ENCODE data around the gene TNIP1. TPM values are rescaled to one million over a fixed set of nuclear protein-coding genes. Genes with fewer than 3 reads are reported as not detected.
A peak's percentile ranks its signal among the peaks of the same experiment; 100 is the strongest.

Gene TNIP1
- total RNA-seq, 4 donors from 2014 or later, result 112 to 228 (median 188) TPM

DNA sequence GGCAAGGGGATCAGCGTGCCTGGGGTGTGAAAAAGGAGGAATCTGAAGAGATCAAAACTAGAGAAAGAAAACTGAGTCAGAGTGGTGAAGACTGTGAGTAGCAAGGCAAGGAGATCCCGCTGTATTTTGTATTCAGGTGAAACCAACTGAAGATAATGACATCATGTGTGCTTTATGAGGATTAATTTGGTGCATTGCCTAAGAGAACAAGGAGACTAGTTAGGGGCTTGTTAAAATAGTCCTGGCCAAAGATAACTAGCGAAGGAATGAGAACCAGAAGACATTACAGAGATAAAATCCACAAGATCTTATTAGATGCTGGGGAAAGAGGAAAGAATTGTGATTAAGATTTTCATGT lies 77.4 kb downstream of the TNIP1 start:
- DNase-seq, result no peak
- Histone ChIP-seq H3K36me3 (no peaks in the 10 kb centered on the region), H3K4me3 (no peak overlapping the region), H3K27me3 (no peaks in the 10 kb centered on the region), H3K4me1 (peaks cover 39 to 44% of the 10 kb centered on the region in 2 donors), H3K27ac (peak overlapping the region in 3 of 4 donors; percentile 16 to 79 (median 38)), H3K9me3 (no peaks in the 10 kb centered on the region)
- no peak for ATAC-seq
- intact Hi-C loops (cut with DNase I; ENCODE audit: low total_unique reads) (no loop called here), in situ Hi-C loops (cut with MboI; ENCODE audit: low sequenced_read_pairs in 4 of 4) (loop anchor here in 2 of 4 donors (5.0 to 10.0 kb wide), 4 partner anchors 39 to 114 kb away; no protein-coding TSS in a partner anchor)
- TF ChIP-seq CTCF (IDR thresholded peaks at IDR 0.05 in 4 of 5, conservative IDR thresholded peaks at IDR 0.05 in 1 of 5) (no peak), POLR2A (IDR thresholded peaks at IDR 0.05) (no peak)

- Histone ChIP-seq H3K9me3 (no peaks in the 10 kb centered on the region), H3K27me3 (no peaks in the 10 kb centered on the region), H3K4me1 (peaks cover 39 to 44% of the 10 kb centered on the region in 2 donors), H3K36me3 (no peaks in the 10 kb centered on the region), H3K4me3 (no peak overlapping the region), H3K27ac (peak overlapping the region in 2 of 4 donors; percentile 38 to 79)
- ATAC-seq, result no peak
- in situ Hi-C loops (cut with MboI; ENCODE audit: low sequenced_read_pairs in 4 of 4) (loop anchor here in 2 of 4 donors (5.0 to 10.0 kb wide), 4 partner anchors 39 to 114 kb away; no protein-coding TSS in a partner anchor), intact Hi-C loops (cut with DNase I; ENCODE audit: low total_unique reads) (loop anchor here (1.0 kb wide), 2 partner anchors 45 to 112 kb away; no protein-coding TSS in a partner anchor)
- TF ChIP-seq POLR2A (IDR thresholded peaks at IDR 0.05) (no peak), CTCF (IDR thresholded peaks at IDR 0.05 in 4 of 5, conservative IDR thresholded peaks at IDR 0.05 in 1 of 5) (no peak)
- DNase-seq, result no peak
Observed at GRCh38 chr5:151002681-151003502, 77.9 kb downstream of the TNIP1 start.

DNA sequence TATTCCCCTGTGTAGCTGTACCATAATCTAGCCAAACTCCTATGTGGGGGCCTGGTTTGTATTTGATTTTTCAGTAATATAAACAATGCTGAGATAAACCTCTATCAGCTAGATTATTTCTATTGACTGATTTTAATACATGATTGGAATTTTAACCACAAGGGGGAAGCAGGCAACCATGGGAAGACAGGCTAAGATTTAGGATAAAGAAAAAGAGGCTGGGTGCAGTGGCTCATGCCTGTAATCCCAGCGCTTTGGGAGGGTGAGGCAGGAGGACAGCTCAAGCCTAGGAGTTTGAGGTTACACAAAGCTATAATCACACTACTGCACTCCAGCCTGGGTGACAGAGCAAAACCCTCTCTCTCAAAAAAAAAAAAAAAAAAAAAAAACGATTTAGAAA lies 78.6 kb downstream of the TNIP1 start:
- Histone ChIP-seq H3K4me3 (no peak overlapping the region), H3K36me3 (no peaks in the 10 kb centered on the region), H3K27ac (no peak overlapping the region), H3K4me1 (peaks cover 32 to 41% of the 10 kb centered on the region in 2 donors), H3K9me3 (no peaks in the 10 kb centered on the region), H3K27me3 (no peaks in the 10 kb centered on the region)
- ATAC-seq (peak in 1 of 2 donors; percentile 35), DNase-seq (peak in 1 of 2 donors; percentile 34)
- in situ Hi-C loops (cut with MboI; ENCODE audit: low sequenced_read_pairs in 4 of 4), result loop anchor here in 2 of 4 donors (5.0 to 10.0 kb wide), 4 partner anchors 40 to 115 kb away; no protein-coding TSS in a partner anchor
- intact Hi-C loops (cut with DNase I; ENCODE audit: low total_unique reads), result loop anchor here (1.0 kb wide), 2 partner anchors 46 to 113 kb away; no protein-coding TSS in a partner anchor
- TF ChIP-seq CTCF (IDR thresholded peaks at IDR 0.05 in 4 of 5, conservative IDR thresholded peaks at IDR 0.05 in 1 of 5) (peak; percentile 67 to 81 (median 73)), POLR2A (IDR thresholded peaks at IDR 0.05) (no peak)

DNA sequence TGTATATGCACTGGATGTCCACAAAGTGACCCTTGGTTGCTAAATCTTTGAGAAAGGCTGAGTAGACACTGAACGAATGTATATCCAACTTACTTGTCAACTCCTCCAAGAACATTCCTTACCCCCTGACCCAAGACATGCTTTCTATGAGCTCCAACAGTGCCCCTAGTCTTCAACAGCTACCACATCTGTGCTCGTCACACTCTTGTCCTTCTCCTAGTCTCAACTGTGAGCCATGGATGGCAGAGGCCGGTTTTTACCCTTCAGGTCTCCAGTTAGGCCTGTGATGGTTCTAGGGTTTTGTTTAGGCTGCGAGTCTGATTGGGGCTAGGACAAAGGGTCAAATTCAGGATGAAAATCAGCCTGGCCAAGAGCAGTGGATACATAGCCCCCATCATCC lies 79.4 kb downstream of the TNIP1 start:
- H3K4me3 ChIP-seq, result no peak overlapping the region
- H3K27ac ChIP-seq, result no peak overlapping the region
- H3K9me3 ChIP-seq, result no peaks in the 10 kb centered on the region
- intact Hi-C loops (cut with DNase I; ENCODE audit: low total_unique reads) (no loop called here), in situ Hi-C loops (cut with MboI; ENCODE audit: low sequenced_read_pairs in 4 of 4) (loop anchor here in 2 of 4 donors (5.0 to 10.0 kb wide), 4 partner anchors 41 to 116 kb away; no protein-coding TSS in a partner anchor)
- H3K4me1 ChIP-seq, result peaks cover 25 to 33% of the 10 kb centered on the region in 2 donors
- no peak for ATAC-seq
- no peaks in the 10 kb centered on the region for H3K27me3 ChIP-seq
- TF ChIP-seq CTCF (IDR thresholded peaks at IDR 0.05 in 4 of 5, conservative IDR thresholded peaks at IDR 0.05 in 1 of 5) (no peak), POLR2A (IDR thresholded peaks at IDR 0.05) (no peak)
- DNase-seq, result no peak
- no peaks in the 10 kb centered on the region for H3K36me3 ChIP-seq

All from gastrocnemius medialis (tissue), 4 donors.